HepG2 (cell line): ENCODE data around the gene ARL5B. TPM values are rescaled to one million over a fixed set of nuclear protein-coding genes. Genes with fewer than 3 reads are reported as not detected.

ENCODE experiments used
- ATAC-seq: fragments of 200-7000 bp; cut with Tn5 transposase; 3 replicates; pipeline ENCODE4 v1.9.1; 2020; ENCODE audit warnings: mild to moderate bottlenecking, moderate library complexity
- BruUV-seq: library from RNA; stranded (reverse); fragments of 400-500 nt; replicated peaks from 2 replicates; lab custom pipeline; 2021; lab: Mats Ljungman, UMichigan
- CTCF ChIA-PET: fragments of 300-600 bp; formaldehyde crosslinking; extraction: SDS; loops from one replicate; lab custom pipeline; 2021; ENCODE audit warnings: low total read pairs, inconsistent platforms, low intra/inter-chr PET ratio; lab: Yijun Ruan, JAX
- POLR2A ChIA-PET: fragments of 350-600 bp; sonication (Branson Sonifier 250); formaldehyde crosslinking; loops from one replicate; lab custom pipeline; 2020; ENCODE audit warnings: antibody characterized with exemption, inconsistent platforms; lab: Yijun Ruan, JAX
- DNase-seq: peaks from one replicate; pipeline ENCODE4 v3.0.0-alpha.2; 2015; ENCODE audit warnings: low spot score
- FAIRE-seq: peaks from 3 replicates; lab custom pipeline; 2011; peaks lifted over from hg19 to GRCh38; lab: Jason Lieb, UNC
- H2AFZ ChIP-seq: one replicate; pipeline ENCODE4 v1.6.1; 2011; ENCODE audit warnings: low read length, inconsistent platforms
- H3K27ac ChIP-seq: fragments of 300-600 bp; 3 replicates; pipeline ENCODE4 v1.8.0; 2011; ENCODE audit warnings: mixed run types, mild to moderate bottlenecking, mixed read lengths, low read length, inconsistent platforms; ENCODE audit not compliant: insufficient read depth; ENCODE audit errors: extremely low read length
- H3K27me3 ChIP-seq, 2 experiments: fragments of 200-600 bp in 1 of 2; 2 replicates in 1 of 2; 3 replicates in 1 of 2; pipeline versions ENCODE4 v1.6.0 to v1.8.0; 2011; ENCODE audit warnings: low read length in 2 of 2, mild to moderate bottlenecking in 2 of 2, moderate library complexity in 2 of 2, inconsistent platforms in 1 of 2; ENCODE audit not compliant: insufficient read depth in 2 of 2, control insufficient read depth in 1 of 2
- H3K36me3 ChIP-seq, 2 experiments: fragments of 200-600 bp in 1 of 2; replicated peaks in 1 of 2; 2 replicates in 1 of 2; 3 replicates in 1 of 2; pipeline versions ENCODE4 v1.5.1 to v1.8.0; 2011; ENCODE audit warnings: low read length in 2 of 2, inconsistent platforms in 1 of 2; ENCODE audit not compliant: insufficient read depth in 2 of 2, control insufficient read depth in 1 of 2
- H3K4me1 ChIP-seq: 2 replicates; pipeline ENCODE4 v1.5.1; 2012; ENCODE audit warnings: low read length, inconsistent platforms; ENCODE audit not compliant: insufficient read depth
- H3K4me2 ChIP-seq: 2 replicates; pipeline ENCODE4 v1.6.0; 2011; ENCODE audit warnings: low read depth, low read length, inconsistent platforms
- H3K4me3 ChIP-seq, 3 experiments: fragments of 200-600 bp in 1 of 3; sonication (generic), shearing (Covaris generic) in 1 of 3; replicated peaks in 1 of 3; 2 replicates each; pipeline ENCODE4 v1.5.1; 2011 to 2016; ENCODE audit warnings: low read length in 3 of 3, inconsistent platforms in 2 of 3, low read depth in 2 of 3, mild to moderate bottlenecking in 2 of 3, control low read depth in 1 of 3, mixed read lengths in 1 of 3; ENCODE audit not compliant: insufficient read depth in 1 of 3
- H3K79me2 ChIP-seq: one replicate; pipeline ENCODE4 v1.6.1; 2011; ENCODE audit warnings: low read length, inconsistent platforms; ENCODE audit not compliant: insufficient read depth
- H3K9ac ChIP-seq: 2 replicates; pipeline ENCODE4 v1.6.0; 2011; ENCODE audit warnings: mild to moderate bottlenecking, low read depth, low read length, inconsistent platforms; ENCODE audit not compliant: insufficient read depth
- H3K9me3 ChIP-seq: 2 replicates; pipeline ENCODE4 v1.5.1; 2012; ENCODE audit warnings: mild to moderate bottlenecking, low read length
- H4K20me1 ChIP-seq: 2 replicates; pipeline ENCODE4 v1.6.0; 2011; ENCODE audit warnings: inconsistent platforms, mild to moderate bottlenecking, low read length, moderate library complexity; ENCODE audit not compliant: insufficient read depth
- CBX1 ChIP-seq: IDR thresholded peaks from one replicate; pipeline ENCODE4 v1.6.1; 2016; ENCODE audit warnings: antibody characterized with exemption, low read depth
- FOXO1 ChIP-seq: sonication (generic); formaldehyde crosslinking; IDR thresholded peaks from 2 replicates; pipeline ENCODE4 v1.4.0; 2020; ENCODE audit warnings: missing genetic modification reagents
- HCFC1 ChIP-seq: fragments of 150-350 bp; IDR thresholded peaks from 2 replicates; pipeline ENCODE4 v1.6.1; 2014; ENCODE audit warnings: low read depth, low read length
- IKZF4 ChIP-seq: sonication (generic); formaldehyde crosslinking; IDR thresholded peaks from 2 replicates; pipeline ENCODE4 v1.5.1; 2020; ENCODE audit warnings: borderline replicate concordance, mild to moderate bottlenecking, low read depth, missing genetic modification reagents; ENCODE audit errors: not compliant biosample characterization
- PTBP1 ChIP-seq: fragments of 200-400 bp; formaldehyde crosslinking; IDR thresholded peaks from 2 replicates; pipeline ENCODE4 v1.6.1; 2018; ENCODE audit warnings: low read length, low read depth; ENCODE audit not compliant: poor library complexity, severe bottlenecking
- SKI ChIP-seq: fragments of 450-650 bp; IDR thresholded peaks from one replicate; pipeline ENCODE4 v1.6.1; 2018; ENCODE audit warnings: mild to moderate bottlenecking; ENCODE audit not compliant: partially characterized antibody
- SMAD3 ChIP-seq: sonication (generic); formaldehyde crosslinking; IDR thresholded peaks from 2 replicates; pipeline ENCODE4 v1.4.0; 2020; ENCODE audit warnings: missing genetic modification reagents
- TEAD3 ChIP-seq: optimal IDR thresholded peaks from 2 replicates; pipeline ENCODE3; 2016; ENCODE audit warnings: borderline replicate concordance
- ZBTB2 ChIP-seq: sonication (generic); formaldehyde crosslinking; IDR thresholded peaks from 2 replicates; pipeline ENCODE4 v1.8.0; 2022; ENCODE audit warnings: low read depth, missing genetic modification reagents
- ZEB1 ChIP-seq: IDR thresholded peaks from 2 replicates; pipeline ENCODE4 v1.6.1; 2012; ENCODE audit warnings: mild to moderate bottlenecking, low read depth, inconsistent platforms; ENCODE audit not compliant: insufficient replicate concordance
- ZNF34 ChIP-seq: sonication (generic); formaldehyde crosslinking; IDR thresholded peaks from 2 replicates; pipeline ENCODE4 v1.4.0; 2020; ENCODE audit warnings: mild to moderate bottlenecking, missing genetic modification reagents, borderline replicate concordance
- ZNF768 ChIP-seq: sonication (generic); formaldehyde crosslinking; IDR thresholded peaks from 2 replicates; pipeline ENCODE4 v1.4.0; 2020; ENCODE audit warnings: missing genetic modification reagents
- WGBS: methylation state at CpG from one replicate; pipeline ENCODE4 v1.1.6; 2017; ENCODE audit warnings: low lambda C conversion rate; 5-methylcytosine and 5-hydroxymethylcytosine counted together
- in situ Hi-C: cut with HindIII; loops from 2 replicates; pipeline ENCODE4 v1.10.0; 2017; ENCODE audit warnings: low pct_unique_long_range_greater_than_20kb; ENCODE audit not compliant: extremely low pct_ligation_motif_present
- intact Hi-C: fragments of 100-400 bp; cut with micrococcal nuclease; formaldehyde crosslinking; loops from one replicate; pipeline ENCODE4 v1.10.0; 2022; ENCODE audit not compliant: unreplicated experiment
- polyA plus RNA-seq, 8 experiments: library from polyadenylated mRNA; depleted of rRNA in 3 of 8; stranded (reverse) in 7 of 8; unstranded in 1 of 8; fragments of >200 nt; fragmentation: Illumina TruSeq in 4 of 8; extraction: Trizol in 4 of 8; gene quantifications; 2 replicates each; pipeline versions ENCODE4 v1.2.1 to v1.2.3, GENCODE V29; 2011 to 2016; ENCODE audit warnings: low read depth in 4 of 8, missing spikeins in 1 of 8, mixed read lengths in 1 of 8; ENCODE audit not compliant: insufficient read depth in 1 of 8
- total RNA-seq, 5 experiments: library from RNA; depleted of rRNA; stranded (reverse); fragments of >200 nt; fragmentation: Illumina TruSeq; extraction: Trizol; gene quantifications; 2 replicates each; pipeline ENCODE4 v1.2.3, GENCODE V29; 2016; ENCODE audit warnings: low read depth in 1 of 5
- TF ChIP-seq, protein P1 (sequence below): sonication (generic); formaldehyde crosslinking; IDR thresholded peaks from 2 replicates; pipeline ENCODE4 v1.4.0; 2020; ENCODE audit warnings: mild to moderate bottlenecking, missing genetic modification reagents

The ARL5B gene
- total and polyA plus RNA-seq, 2 of the 13 experiments (the other 11 are each of a cell fraction or from before 2014, with no cell fraction given), result 26.6 to 32.7 TPM

DNA sequence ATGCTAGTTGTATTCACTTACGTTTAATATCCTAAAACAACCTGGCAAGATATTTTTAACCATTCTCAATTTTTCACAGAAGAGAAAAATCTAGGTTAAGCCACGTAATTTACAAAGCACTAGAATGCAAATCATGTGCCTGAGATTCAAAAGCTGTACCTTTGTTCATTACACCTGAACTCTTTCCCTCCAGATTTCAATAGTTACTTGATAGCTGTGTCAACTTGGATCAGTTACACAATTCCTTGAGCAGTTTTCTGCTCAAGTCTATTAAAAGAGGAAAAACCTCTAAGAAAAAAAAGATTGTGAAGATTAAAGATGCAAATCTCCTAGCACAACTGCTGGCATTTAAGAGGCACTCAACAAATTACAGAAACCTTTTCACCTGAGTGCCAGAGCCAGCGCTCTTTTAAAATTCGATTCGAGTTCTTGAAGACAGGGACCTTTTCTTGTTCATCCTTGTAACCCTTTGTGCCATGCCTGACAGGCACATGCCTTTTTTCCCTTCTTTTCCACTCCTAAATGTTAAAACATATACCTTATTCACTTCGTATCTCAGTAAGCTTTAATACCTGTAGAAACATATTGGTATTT, 8.7 kb upstream of the ARL5B start:
- H3K79me2 ChIP-seq, result peaks cover 31% of the 10 kb centered on the region
- DNase-seq (no peak), FAIRE-seq (no peak), ATAC-seq (no peak)
- peak overlapping the region; percentile 81 for H3K9ac ChIP-seq
- H4K20me1 ChIP-seq, result no peaks in the 10 kb centered on the region
- no peaks in the 10 kb centered on the region for H3K9me3 ChIP-seq
- peak overlapping the region; percentile 75 for H3K27ac ChIP-seq
- H2AFZ ChIP-seq, result no peak overlapping the region
- peak overlapping the region; percentile 82 for H3K4me2 ChIP-seq
- intact Hi-C loops, result loop anchor here (2.0 to 10.0 kb wide), 2 partner anchors 40 to 976 kb away; no protein-coding TSS in a partner anchor
- H3K4me3 ChIP-seq, result peak overlapping the region; percentile 74 to 99 (median 84)
- peaks cover 34% of the 10 kb centered on the region for H3K4me1 ChIP-seq
- H3K27me3 ChIP-seq, result no peaks in the 10 kb centered on the region; a peak in 1 of 5 replicates
- under 1% methylated on average over 6 of the region's 6 CpGs for WGBS
- ChIA-PET POLR2A (interaction anchor here (2.4 kb wide), 1 partner anchor 8 kb away, joined by 10 read pairs; the partner anchor contains the start of gene ARL5B), CTCF (interaction anchor here (1.2 kb wide), 1 partner anchor 55 kb away, joined by 6 read pairs; no protein-coding TSS in a partner anchor)
- no TSS peak for BruUV-seq
- H3K36me3 ChIP-seq, result peaks cover 2 to 16% of the 10 kb centered on the region in 2 experiments; a peak in 3 of 5 replicates
- in situ Hi-C loops, result loop anchor here (25.0 kb wide), 1 partner anchor 988 kb away; no protein-coding TSS in a partner anchor
- TF ChIP-seq SMAD3, result no peak
- TF ChIP-seq HCFC1, result no peak
- no peak for TF ChIP-seq PTBP1
- no peak for TF ChIP-seq ZNF768 (CRISPR knock-in tag)
- TF ChIP-seq IKZF4, result no peak
- no peak for TF ChIP-seq TEAD3 (CRISPR knock-in tag)
- no peak for TF ChIP-seq SKI
- TF ChIP-seq, protein P1, sequence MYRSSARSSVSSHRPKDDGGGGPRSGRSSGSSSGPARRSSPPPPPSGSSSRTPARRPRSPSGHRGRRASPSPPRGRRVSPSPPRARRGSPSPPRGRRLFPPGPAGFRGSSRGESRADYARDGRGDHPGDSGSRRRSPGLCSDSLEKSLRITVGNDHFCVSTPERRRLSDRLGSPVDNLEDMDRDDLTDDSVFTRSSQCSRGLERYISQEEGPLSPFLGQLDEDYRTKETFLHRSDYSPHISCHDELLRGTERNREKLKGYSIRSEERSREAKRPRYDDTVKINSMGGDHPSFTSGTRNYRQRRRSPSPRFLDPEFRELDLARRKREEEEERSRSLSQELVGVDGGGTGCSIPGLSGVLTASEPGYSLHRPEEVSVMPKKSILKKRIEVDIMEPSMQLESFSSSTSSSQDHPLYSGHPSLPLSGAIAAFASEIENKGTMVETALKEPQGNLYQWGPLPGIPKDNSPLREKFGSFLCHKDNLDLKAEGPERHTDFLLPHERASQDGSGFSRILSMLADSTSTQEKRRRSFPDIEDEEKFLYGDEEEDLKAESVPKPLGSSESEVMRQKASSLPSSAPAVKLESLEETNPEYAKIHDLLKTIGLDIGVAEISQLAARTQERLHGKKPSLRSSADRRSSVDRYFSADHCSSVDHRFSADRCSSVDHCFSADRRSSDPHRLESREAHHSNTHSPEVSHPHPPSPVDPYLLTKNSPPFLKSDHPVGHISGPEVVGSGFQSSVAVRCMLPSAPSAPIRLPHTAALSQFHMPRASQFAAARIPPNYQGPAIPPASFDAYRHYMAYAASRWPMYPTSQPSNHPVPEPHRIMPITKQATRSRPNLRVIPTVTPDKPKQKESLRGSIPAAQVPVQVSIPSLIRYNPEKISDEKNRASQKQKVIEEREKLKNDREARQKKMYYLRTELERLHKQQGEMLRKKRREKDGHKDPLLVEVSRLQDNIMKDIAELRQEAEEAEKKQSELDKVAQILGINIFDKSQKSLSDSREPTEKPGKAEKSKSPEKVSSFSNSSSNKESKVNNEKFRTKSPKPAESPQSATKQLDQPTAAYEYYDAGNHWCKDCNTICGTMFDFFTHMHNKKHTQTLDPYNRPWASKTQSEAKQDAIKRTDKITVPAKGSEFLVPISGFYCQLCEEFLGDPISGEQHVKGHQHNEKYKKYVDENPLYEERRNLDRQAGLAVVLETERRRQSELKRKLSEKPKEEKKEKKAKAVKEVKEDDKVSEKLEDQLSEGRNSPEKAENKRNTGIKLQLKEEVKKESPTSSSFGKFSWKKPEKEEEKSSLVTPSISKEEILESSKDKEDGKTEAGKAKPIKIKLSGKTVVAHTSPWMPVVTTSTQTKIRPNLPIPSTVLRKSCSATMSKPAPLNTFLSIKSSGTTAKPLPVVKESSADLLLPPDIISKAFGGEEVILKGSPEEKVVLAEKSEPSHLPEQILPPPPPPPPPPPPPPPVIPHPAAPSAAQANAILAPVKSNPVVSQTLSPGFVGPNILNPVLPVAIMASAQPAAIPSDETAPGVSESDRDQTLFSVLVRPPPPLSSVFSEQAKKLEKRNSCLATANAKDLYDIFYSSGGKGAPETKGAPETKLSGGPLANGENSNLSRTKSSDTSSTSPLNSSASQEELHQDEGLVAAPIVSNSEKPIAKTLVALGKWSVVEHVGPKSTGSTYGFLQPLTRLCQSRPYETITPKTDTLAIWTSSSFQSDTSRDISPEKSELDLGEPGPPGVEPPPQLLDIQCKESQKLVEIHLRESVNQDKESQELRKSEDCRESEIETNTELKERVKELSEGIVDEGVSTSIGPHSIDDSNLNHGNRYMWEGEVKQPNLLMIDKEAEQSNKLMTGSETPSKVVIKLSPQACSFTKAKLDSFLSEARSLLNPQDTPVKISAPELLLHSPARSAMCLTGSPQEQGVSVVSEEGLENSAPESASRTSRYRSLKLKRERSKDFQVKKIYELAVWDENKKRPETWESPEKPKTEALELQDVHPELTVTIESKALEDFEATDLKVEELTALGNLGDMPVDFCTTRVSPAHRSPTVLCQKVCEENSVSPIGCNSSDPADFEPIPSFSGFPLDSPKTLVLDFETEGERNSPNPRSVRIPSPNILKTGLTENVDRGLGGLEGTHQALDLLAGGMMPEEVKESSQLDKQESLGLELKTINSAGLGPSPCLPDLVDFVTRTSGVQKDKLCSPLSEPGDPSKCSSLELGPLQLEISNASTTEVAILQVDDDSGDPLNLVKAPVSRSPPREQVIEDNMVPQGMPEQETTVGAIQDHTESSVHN, result no peak
- TF ChIP-seq ZNF34 (CRISPR knock-in tag), result no peak
- TF ChIP-seq FOXO1 (CRISPR knock-in tag), result no peak
- no peak for TF ChIP-seq CBX1
- TF ChIP-seq ZBTB2 (CRISPR knock-in tag), result no peak
- TF ChIP-seq ZEB1, result no peak
